ENCODE data around the gene CTNNA2. TPM values are rescaled to one million over a fixed set of nuclear protein-coding genes. Genes with fewer than 3 reads are reported as not detected.

The CTNNA2 gene
- polyA plus RNA-seq, 1 experiment, result not detected

DNA sequence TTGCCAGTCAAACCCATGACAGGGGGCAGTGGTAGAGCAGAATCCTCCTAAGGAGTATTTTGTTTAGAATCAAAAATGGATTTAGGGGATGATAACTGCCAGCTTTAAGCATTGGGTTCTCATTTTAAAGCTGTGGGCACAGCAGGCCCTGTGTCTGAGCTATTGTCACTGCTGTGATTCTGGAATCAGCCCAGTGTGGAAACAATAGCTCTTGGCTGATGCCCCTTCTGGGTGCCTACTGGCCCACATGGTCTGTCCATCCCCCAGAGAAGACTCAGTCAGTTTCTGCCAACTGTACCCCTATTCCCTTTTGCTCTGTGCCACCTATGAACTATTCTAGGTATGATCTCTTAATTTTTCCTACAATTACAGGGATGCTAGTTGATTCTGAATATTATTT lies 883.4 kb downstream of the CTNNA2 start:
- no peak for DNase-seq (ENCODE audit: low read depth, low spot score)
- Histone ChIP-seq H3K27ac (ENCODE audit: low read depth, low read length) (no peak overlapping the region), H3K27me3 (ENCODE audit: control insufficient read depth, insufficient read depth, low read length) (no peaks in the 10 kb centered on the region), H3K9me3 (ENCODE audit: control insufficient read depth, insufficient read depth, low read length) (no peaks in the 10 kb centered on the region), H3K4me3 (ENCODE audit: low read depth, low read length) (no peak overlapping the region)
- ChIA-PET CTCF (no interaction called here), POLR2A (no interaction called here)
- TF ChIP-seq, protein P1, sequence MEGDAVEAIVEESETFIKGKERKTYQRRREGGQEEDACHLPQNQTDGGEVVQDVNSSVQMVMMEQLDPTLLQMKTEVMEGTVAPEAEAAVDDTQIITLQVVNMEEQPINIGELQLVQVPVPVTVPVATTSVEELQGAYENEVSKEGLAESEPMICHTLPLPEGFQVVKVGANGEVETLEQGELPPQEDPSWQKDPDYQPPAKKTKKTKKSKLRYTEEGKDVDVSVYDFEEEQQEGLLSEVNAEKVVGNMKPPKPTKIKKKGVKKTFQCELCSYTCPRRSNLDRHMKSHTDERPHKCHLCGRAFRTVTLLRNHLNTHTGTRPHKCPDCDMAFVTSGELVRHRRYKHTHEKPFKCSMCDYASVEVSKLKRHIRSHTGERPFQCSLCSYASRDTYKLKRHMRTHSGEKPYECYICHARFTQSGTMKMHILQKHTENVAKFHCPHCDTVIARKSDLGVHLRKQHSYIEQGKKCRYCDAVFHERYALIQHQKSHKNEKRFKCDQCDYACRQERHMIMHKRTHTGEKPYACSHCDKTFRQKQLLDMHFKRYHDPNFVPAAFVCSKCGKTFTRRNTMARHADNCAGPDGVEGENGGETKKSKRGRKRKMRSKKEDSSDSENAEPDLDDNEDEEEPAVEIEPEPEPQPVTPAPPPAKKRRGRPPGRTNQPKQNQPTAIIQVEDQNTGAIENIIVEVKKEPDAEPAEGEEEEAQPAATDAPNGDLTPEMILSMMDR (IDR thresholded peaks at IDR 0.05; ENCODE audit: low read depth, low read length), result no peak

DNA sequence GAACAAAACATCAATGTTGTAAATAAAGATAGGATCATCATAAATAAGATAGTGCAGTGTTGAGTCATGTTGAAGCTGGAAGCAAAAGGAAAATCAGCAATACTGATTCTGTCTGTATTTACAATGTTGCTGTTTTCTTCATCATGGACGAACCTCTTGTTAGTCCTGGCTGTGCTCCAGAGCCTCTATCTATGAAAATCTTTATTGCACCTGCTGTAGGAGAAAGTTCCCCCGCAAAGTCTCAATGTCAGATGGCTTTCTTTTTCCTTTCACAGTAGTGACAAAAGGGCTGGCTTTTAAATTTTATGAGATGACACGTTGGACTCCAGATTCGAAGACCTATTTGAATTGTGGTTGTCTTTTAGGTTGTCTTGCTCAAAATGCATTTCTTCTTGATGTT lies 890.2 kb downstream of the CTNNA2 start:
- ChIA-PET CTCF (no interaction called here), POLR2A (no interaction called here)
- DNase-seq (ENCODE audit: low read depth, low spot score), result no peak
- H3K4me3 ChIP-seq (ENCODE audit: low read depth, low read length), result no peak overlapping the region
- H3K9me3 ChIP-seq (ENCODE audit: control insufficient read depth, insufficient read depth, low read length), result no peaks in the 10 kb centered on the region
- H3K27me3 ChIP-seq (ENCODE audit: control insufficient read depth, insufficient read depth, low read length), result no peaks in the 10 kb centered on the region
- TF ChIP-seq, protein P1 (IDR thresholded peaks at IDR 0.05; ENCODE audit: low read depth, low read length), result no peak
- no peak overlapping the region for H3K27ac ChIP-seq (ENCODE audit: low read depth, low read length)

DNA sequence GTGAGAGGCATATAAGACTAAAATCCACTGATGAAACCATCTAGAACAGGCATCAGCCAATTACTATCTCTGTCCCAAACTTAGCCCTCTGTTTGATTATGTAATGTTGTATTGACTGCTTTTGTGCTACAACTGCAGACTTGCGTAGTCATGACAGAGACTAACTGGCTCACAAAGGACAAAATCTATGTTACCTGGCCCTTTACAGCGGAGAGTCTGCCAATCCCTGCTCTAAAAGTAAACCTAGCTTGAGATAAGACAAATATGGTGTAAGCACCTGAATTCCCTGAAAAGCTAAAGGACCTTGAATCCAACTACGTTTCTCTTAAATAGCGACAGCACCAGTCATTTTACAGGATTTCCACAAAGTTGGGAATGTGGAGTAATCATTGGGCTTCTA lies 894.5 kb downstream of the CTNNA2 start:
- H3K27ac ChIP-seq (ENCODE audit: low read depth, low read length), result no peak overlapping the region
- DNase-seq (ENCODE audit: low read depth, low spot score), result no peak
- ChIA-PET POLR2A (no interaction called here), CTCF (no interaction called here)
- H3K9me3 ChIP-seq (ENCODE audit: control insufficient read depth, insufficient read depth, low read length), result no peaks in the 10 kb centered on the region
- no peak overlapping the region for H3K4me3 ChIP-seq (ENCODE audit: low read depth, low read length)
- TF ChIP-seq, protein P1 (IDR thresholded peaks at IDR 0.05; ENCODE audit: low read depth, low read length), result no peak
- H3K27me3 ChIP-seq (ENCODE audit: control insufficient read depth, insufficient read depth, low read length), result no peaks in the 10 kb centered on the region

DNA sequence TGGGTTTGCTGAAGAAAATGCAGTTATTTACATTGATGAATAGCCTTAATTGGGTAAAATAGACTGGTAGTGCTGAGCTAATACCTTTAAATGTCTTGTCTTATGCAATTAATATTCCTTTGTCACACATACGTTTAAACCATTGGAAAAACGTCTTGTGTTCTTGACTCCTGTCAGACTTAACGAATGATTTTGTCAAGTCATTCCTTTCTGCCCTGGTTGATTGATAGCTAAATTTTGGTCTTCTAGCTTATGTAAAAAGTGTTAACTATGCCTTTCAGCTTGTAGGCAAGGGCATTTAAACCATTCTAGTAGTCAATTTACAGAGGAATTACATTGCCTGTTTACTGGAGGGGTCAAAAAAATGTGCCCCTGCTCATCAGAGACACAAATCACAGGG lies 897.5 kb downstream of the CTNNA2 start:
- no peak for DNase-seq (ENCODE audit: low read depth, low spot score)
- H3K9me3 ChIP-seq (ENCODE audit: control insufficient read depth, insufficient read depth, low read length), result no peaks in the 10 kb centered on the region
- POLR2A ChIA-PET, result no interaction called here
- H3K27me3 ChIP-seq (ENCODE audit: control insufficient read depth, insufficient read depth, low read length), result no peaks in the 10 kb centered on the region
- CTCF ChIA-PET, result no interaction called here
- no peak overlapping the region for H3K4me3 ChIP-seq (ENCODE audit: low read depth, low read length)
- H3K27ac ChIP-seq (ENCODE audit: low read depth, low read length), result no peak overlapping the region
- TF ChIP-seq, protein P1 (IDR thresholded peaks at IDR 0.05; ENCODE audit: low read depth, low read length), result no peak

DNA sequence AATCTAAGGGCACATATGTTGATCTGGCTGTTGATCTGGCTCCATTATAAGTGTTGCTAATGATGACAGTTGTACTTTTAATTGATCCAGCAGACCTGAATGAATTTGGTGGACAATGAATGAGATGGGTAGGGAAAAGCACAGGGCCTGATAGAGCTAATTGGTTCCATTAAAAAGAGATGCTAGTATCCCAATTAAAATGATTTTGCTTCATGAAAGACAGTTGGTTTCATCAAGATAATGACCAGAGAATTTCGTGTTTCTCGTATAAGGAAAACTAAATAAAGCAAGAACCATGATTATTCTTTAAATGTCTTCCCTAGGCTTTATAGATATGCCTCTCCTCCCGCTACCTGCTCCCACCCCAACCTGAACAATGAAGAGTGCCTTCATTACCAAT lies 900.3 kb downstream of the CTNNA2 start:
- ChIA-PET CTCF (no interaction called here), POLR2A (no interaction called here)
- TF ChIP-seq, protein P1 (IDR thresholded peaks at IDR 0.05; ENCODE audit: low read depth, low read length), result no peak
- no peak for DNase-seq (ENCODE audit: low read depth, low spot score)
- Histone ChIP-seq H3K27me3 (ENCODE audit: control insufficient read depth, insufficient read depth, low read length) (no peaks in the 10 kb centered on the region), H3K9me3 (ENCODE audit: control insufficient read depth, insufficient read depth, low read length) (no peaks in the 10 kb centered on the region), H3K4me3 (ENCODE audit: low read depth, low read length) (no peak overlapping the region), H3K27ac (ENCODE audit: low read depth, low read length) (no peak overlapping the region)
